H1 (cell line): ENCODE data around the gene PTPN3. TPM values are rescaled to one million over a fixed set of nuclear protein-coding genes. Genes with fewer than 3 reads are reported as not detected.

ENCODE experiments used
- CTCF ChIA-PET: fragments of 300-600 bp; sonication (Branson Sonifier 250); formaldehyde crosslinking; loops from one replicate; lab custom pipeline; 2021; ENCODE audit not compliant: partially characterized antibody; lab: Charles Lee
- POLR2A ChIA-PET: fragments of 300-600 bp; sonication (Branson Sonifier 250); formaldehyde crosslinking; loops from one replicate; lab custom pipeline; 2021; ENCODE audit warnings: inconsistent platforms; ENCODE audit not compliant: partially characterized antibody; lab: Charles Lee
- DNase-seq, 2 experiments: peaks; one replicate each; pipeline versions ENCODE4 v3.0.0 to v3.0.0-alpha.2; 2010 to 2022; ENCODE audit warnings: low spot score in 2 of 2, low read depth in 1 of 2, mixed read lengths in 1 of 2
- FAIRE-seq: peaks from 2 replicates; lab custom pipeline; 2011; peaks lifted over from hg19 to GRCh38; lab: Jason Lieb, UNC
- H2AFZ ChIP-seq: 2 replicates; pipeline ENCODE4 v1.8.1; 2012; ENCODE audit warnings: low read length, inconsistent platforms
- H2AK5ac ChIP-seq: 2 replicates; pipeline ENCODE4 v1.6.1; 2013; ENCODE audit warnings: low read depth, low read length
- H2BK120ac ChIP-seq: replicated peaks from 2 replicates; pipeline ENCODE3; 2013; ENCODE audit warnings: low read depth, low read length, inconsistent platforms
- H2BK12ac ChIP-seq: 2 replicates; pipeline ENCODE4 v1.6.1; 2013; ENCODE audit warnings: low read depth, low read length
- H2BK15ac ChIP-seq: 2 replicates; pipeline ENCODE4 v1.6.1; 2013; ENCODE audit warnings: low read length
- H2BK20ac ChIP-seq: 2 replicates; pipeline ENCODE4 v1.6.1; 2013; ENCODE audit warnings: low read length
- H2BK5ac ChIP-seq: 2 replicates; pipeline ENCODE4 v1.6.1; 2013; ENCODE audit warnings: low read depth, low read length
- H3K14ac ChIP-seq: 2 replicates; pipeline ENCODE4 v1.6.1; 2013; ENCODE audit warnings: inconsistent platforms; ENCODE audit not compliant: insufficient read length
- H3K18ac ChIP-seq: 2 replicates; pipeline ENCODE4 v1.6.1; 2013; ENCODE audit warnings: low read length; ENCODE audit errors: extremely low read depth
- H3K23ac ChIP-seq: 2 replicates; pipeline ENCODE4 v1.6.1; 2013; ENCODE audit warnings: inconsistent platforms; ENCODE audit not compliant: insufficient read length
- H3K23me2 ChIP-seq: 2 replicates; pipeline ENCODE4 v1.6.1; 2013; ENCODE audit warnings: low read depth, low read length
- H3K27ac ChIP-seq: 2 replicates; pipeline ENCODE4 v1.6.1; 2011; ENCODE audit warnings: low read depth, low read length, inconsistent platforms
- H3K27me3 ChIP-seq, 4 experiments: replicated peaks in 1 of 4; 1 replicate in 1 of 4; 2 replicates in 3 of 4; pipeline versions ENCODE4 v1.6.1 to v1.8.1; 2011 to 2013; ENCODE audit warnings: low read length in 3 of 4, mild to moderate bottlenecking in 3 of 4, inconsistent platforms in 2 of 4, mixed read lengths in 2 of 4, moderate library complexity in 1 of 4; ENCODE audit not compliant: control insufficient read depth in 3 of 4, insufficient read depth in 3 of 4; ENCODE audit errors: extremely low read depth in 1 of 4
- H3K36me3 ChIP-seq, 4 experiments: 2 replicates each; pipeline versions ENCODE4 v1.6.1 to v1.8.1; 2011 to 2013; ENCODE audit warnings: mild to moderate bottlenecking in 4 of 4, low read length in 3 of 4, moderate library complexity in 2 of 4, control low read depth in 1 of 4, inconsistent platforms in 1 of 4; ENCODE audit not compliant: insufficient read depth in 4 of 4, control insufficient read depth in 2 of 4
- H3K4ac ChIP-seq: replicated peaks from 2 replicates; pipeline ENCODE3; 2013; ENCODE audit warnings: low read length, low read depth, mixed read lengths, inconsistent platforms; ENCODE audit not compliant: insufficient read length
- H3K4me1 ChIP-seq, 4 experiments: replicated peaks in 1 of 4; 1 replicate in 1 of 4; 2 replicates in 3 of 4; pipeline versions ENCODE4 v1.6.1 to v1.8.1; 2011 to 2013; ENCODE audit warnings: low read length in 3 of 4, inconsistent platforms in 2 of 4, mixed read lengths in 1 of 4; ENCODE audit not compliant: insufficient read depth in 4 of 4, control insufficient read depth in 3 of 4
- H3K4me2 ChIP-seq, 2 experiments: 2 replicates each; pipeline versions ENCODE4 v1.6.1 to v1.8.1; 2011 to 2013; ENCODE audit warnings: low read depth in 2 of 2, low read length in 2 of 2, control low read depth in 1 of 2, inconsistent platforms in 1 of 2, mild to moderate bottlenecking in 1 of 2; ENCODE audit not compliant: insufficient read depth in 1 of 2
- H3K4me3 ChIP-seq, 4 experiments: fragments of 200-600, 300-600 bp in 1 of 4; sonication (generic), shearing (Covaris generic), sonication (Bioruptor Twin) in 1 of 4; 2 replicates each; pipeline versions ENCODE4 v1.5.1 to v1.8.1; 2011 to 2016; ENCODE audit warnings: low read length in 4 of 4, low read depth in 3 of 4, control low read depth in 2 of 4, inconsistent platforms in 2 of 4, mild to moderate bottlenecking in 2 of 4, mixed read lengths in 1 of 4, moderate library complexity in 1 of 4; ENCODE audit not compliant: insufficient read depth in 2 of 4; ENCODE audit errors: extremely low read depth in 1 of 4
- H3K56ac ChIP-seq: replicated peaks from 2 replicates; pipeline ENCODE3; 2013; ENCODE audit warnings: low read depth, mild to moderate bottlenecking, mixed read lengths, low read length, inconsistent platforms; ENCODE audit not compliant: insufficient read length
- H3K79me1 ChIP-seq: 2 replicates; pipeline ENCODE4 v1.6.1; 2013; ENCODE audit warnings: low read depth, low read length, control low read depth
- H3K79me2 ChIP-seq, 2 experiments: 2 replicates each; pipeline versions ENCODE4 v1.6.1 to v1.8.1; 2012 to 2013; ENCODE audit warnings: low read length in 2 of 2, mild to moderate bottlenecking in 2 of 2, inconsistent platforms in 1 of 2; ENCODE audit not compliant: insufficient read depth in 2 of 2, control insufficient read depth in 1 of 2
- H3K9ac ChIP-seq, 4 experiments: replicated peaks in 1 of 4; 1 replicate in 1 of 4; 2 replicates in 3 of 4; pipeline versions ENCODE4 v1.6.1 to v1.8.1; 2011 to 2013; ENCODE audit warnings: low read depth in 3 of 4, low read length in 3 of 4, control low read depth in 2 of 4, mild to moderate bottlenecking in 2 of 4, moderate library complexity in 2 of 4, inconsistent platforms in 1 of 4; ENCODE audit errors: extremely low read depth in 1 of 4
- H3K9me3 ChIP-seq, 2 experiments: 2 replicates each; pipeline versions ENCODE4 v1.6.1 to v1.8.1; 2012 to 2013; ENCODE audit warnings: mild to moderate bottlenecking in 2 of 2, moderate library complexity in 2 of 2, control low read depth in 1 of 2, inconsistent platforms in 1 of 2, low read depth in 1 of 2, low read length in 1 of 2, mixed read lengths in 1 of 2; ENCODE audit not compliant: insufficient read depth in 2 of 2
- H4K20me1 ChIP-seq, 2 experiments: replicated peaks in 1 of 2; 2 replicates each; pipeline versions ENCODE3 to v1.8.1; 2011 to 2013; ENCODE audit warnings: inconsistent platforms in 2 of 2, low read length in 2 of 2, mild to moderate bottlenecking in 1 of 2; ENCODE audit not compliant: insufficient read depth in 2 of 2, control insufficient read depth in 1 of 2
- H4K5ac ChIP-seq: 2 replicates; pipeline ENCODE4 v1.6.1; 2013; ENCODE audit warnings: low read length, low read depth, mixed read lengths, inconsistent platforms; ENCODE audit not compliant: insufficient read length
- H4K8ac ChIP-seq: 2 replicates; pipeline ENCODE4 v1.8.0; 2013; ENCODE audit warnings: mild to moderate bottlenecking, moderate library complexity, low read length, inconsistent platforms; ENCODE audit not compliant: insufficient read depth; ENCODE audit errors: extremely low read depth
- H4K91ac ChIP-seq: replicated peaks from 2 replicates; pipeline ENCODE3; 2013; ENCODE audit warnings: low read length, mixed read lengths, inconsistent platforms; ENCODE audit not compliant: insufficient read length
- ASH2L ChIP-seq: fragments of 200-600, 300-600 bp; sonication (generic); IDR thresholded peaks from one replicate; pipeline ENCODE4 v1.7.1; 2017; ENCODE audit warnings: low read length
- CBX5 ChIP-seq: fragments of 300-800, 300-1000 bp; sonication (generic); IDR thresholded peaks from 2 replicates; pipeline ENCODE4 v1.7.1; 2016; ENCODE audit warnings: antibody characterized with exemption, low read length, low read depth
- CHD1 ChIP-seq: IDR thresholded peaks from 2 replicates; pipeline ENCODE4 v1.6.1; 2012; ENCODE audit warnings: low read depth, low read length, improper control_type of control experiment
- FOSL1 ChIP-seq: IDR thresholded peaks from 2 replicates; pipeline ENCODE4 v1.6.1; 2011; ENCODE audit warnings: mild to moderate bottlenecking, low read depth, low read length, moderate library complexity; ENCODE audit not compliant: insufficient read depth
- RAD21 ChIP-seq, 2 experiments: IDR thresholded peaks in 1 of 2; conservative IDR thresholded peaks in 1 of 2; 2 replicates each; pipeline ENCODE4 v1.6.1; 2011; ENCODE audit warnings: low read depth in 2 of 2, low read length in 2 of 2, improper control_type of control experiment in 1 of 2, inconsistent platforms in 1 of 2, mild to moderate bottlenecking in 1 of 2, moderate library complexity in 1 of 2
- SIX5 ChIP-seq: IDR thresholded peaks from 2 replicates; pipeline ENCODE4 v1.6.1; 2011; ENCODE audit warnings: mild to moderate bottlenecking, low read depth, low read length
- TEAD4 ChIP-seq: IDR thresholded peaks from 2 replicates; pipeline ENCODE4 v1.6.1; 2012; ENCODE audit warnings: low read depth, low read length, inconsistent platforms, mixed read lengths
- YY1 ChIP-seq: IDR thresholded peaks from 2 replicates; pipeline ENCODE4 v1.6.1; 2011; ENCODE audit warnings: low read depth, mild to moderate bottlenecking, low read length
- ZNF274 ChIP-seq: IDR thresholded peaks from 2 replicates; pipeline ENCODE4 v1.7.0; 2012; ENCODE audit warnings: low read length, borderline replicate concordance; ENCODE audit errors: extremely low read depth
- WGBS, 2 experiments: shearing (Covaris generic) in 1 of 2; methylation state at CpG; one replicate each; pipeline versions ENCODE4 v1.1.6 to v1.1.7; 2013 to 2015; ENCODE audit warnings: low lambda C conversion rate in 2 of 2, mixed read lengths in 2 of 2, inconsistent platforms in 1 of 2, low coverage in 1 of 2, missing lambda C conversion rate in 1 of 2; ENCODE audit not compliant: insufficient replicate concordance in 2 of 2, insufficient coverage in 1 of 2, insufficient read length in 1 of 2; ENCODE audit errors: extremely low coverage in 1 of 2, missing lambda C conversion rate in 1 of 2; 5-methylcytosine and 5-hydroxymethylcytosine counted together
- polyA plus RNA-seq, 7 experiments: library from polyadenylated mRNA; depleted of rRNA in 3 of 7; stranded (reverse) in 5 of 7; unstranded in 2 of 7; fragments of >200 nt in 5 of 7; fragments of 200-250 nt in 2 of 7; gene quantifications; 1 replicate in 5 of 7; 2 replicates in 1 of 7; 4 replicates in 1 of 7; pipeline versions ENCODE4 v1.2.1 to v1.2.3, GENCODE V29; 2011 to 2013; ENCODE audit warnings: missing spikeins in 2 of 7, mixed read lengths in 2 of 7
- total RNA-seq: library from RNA; stranded (reverse); fragmentation: NEBNext Ultra II Directional; extraction: Animal tissue kit (Norgen Biotek cat#: 25700); gene quantifications from 2 replicates; pipeline ENCODE4 v1.2.1, GENCODE V29; 2021
- TF ChIP-seq, protein P1 (sequence below), 3 experiments: IDR thresholded peaks; 1 replicate in 2 of 3; 2 replicates in 1 of 3; pipeline versions ENCODE4 v1.5.1 to v1.6.1; 2011; ENCODE audit warnings: low read length in 3 of 3, mild to moderate bottlenecking in 3 of 3, inconsistent platforms in 2 of 3, low read depth in 1 of 3, moderate library complexity in 1 of 3; ENCODE audit not compliant: insufficient read depth in 1 of 3; ENCODE audit errors: control extremely low read depth in 1 of 3

The PTPN3 gene
- total and polyA plus RNA-seq, 2 of the 8 experiments (the other 6 are each of a cell fraction or from before 2014, with no cell fraction given) = 2.9 to 3.7 TPM

GRCh38 chr9:109411798-109412352 lies 86.2 kb downstream of the PTPN3 start:
- H4K8ac ChIP-seq = no peak overlapping the region
- no peak for FAIRE-seq
- no peak overlapping the region for H3K14ac ChIP-seq
- H4K5ac ChIP-seq = no peak overlapping the region
- H3K4me3 ChIP-seq = no peak overlapping the region
- CTCF ChIA-PET = interaction anchor here (0.6 to 5.7 kb wide), 43 partner anchors 9 to 383 kb away, joined by 3 to 80 read pairs (median 5); no protein-coding TSS in a partner anchor
- H3K23me2 ChIP-seq = no peaks in the 10 kb centered on the region
- H2BK5ac ChIP-seq = no peak overlapping the region
- no peaks in the 10 kb centered on the region for H3K79me1 ChIP-seq
- H3K27ac ChIP-seq = no peak overlapping the region
- H4K91ac ChIP-seq = no peak overlapping the region
- POLR2A ChIA-PET = interaction anchor here (0.6 to 1.2 kb wide), 4 partner anchors 11 to 656 kb away, joined by 3 to 5 read pairs (median 3); no protein-coding TSS in a partner anchor
- H2AK5ac ChIP-seq = no peak overlapping the region; the same call in 1 of the 2 replicates
- H3K18ac ChIP-seq = no peak overlapping the region
- H3K9me3 ChIP-seq = no peaks in the 10 kb centered on the region
- no peak overlapping the region for H3K56ac ChIP-seq
- H3K23ac ChIP-seq = no peak overlapping the region
- H3K4me2 ChIP-seq = no peak overlapping the region
- no peak for TF ChIP-seq TEAD4
- TF ChIP-seq CBX5 = no peak
- no peak for TF ChIP-seq ASH2L
- no peak for TF ChIP-seq CHD1
- TF ChIP-seq SIX5 = no peak
- TF ChIP-seq, protein P1, sequence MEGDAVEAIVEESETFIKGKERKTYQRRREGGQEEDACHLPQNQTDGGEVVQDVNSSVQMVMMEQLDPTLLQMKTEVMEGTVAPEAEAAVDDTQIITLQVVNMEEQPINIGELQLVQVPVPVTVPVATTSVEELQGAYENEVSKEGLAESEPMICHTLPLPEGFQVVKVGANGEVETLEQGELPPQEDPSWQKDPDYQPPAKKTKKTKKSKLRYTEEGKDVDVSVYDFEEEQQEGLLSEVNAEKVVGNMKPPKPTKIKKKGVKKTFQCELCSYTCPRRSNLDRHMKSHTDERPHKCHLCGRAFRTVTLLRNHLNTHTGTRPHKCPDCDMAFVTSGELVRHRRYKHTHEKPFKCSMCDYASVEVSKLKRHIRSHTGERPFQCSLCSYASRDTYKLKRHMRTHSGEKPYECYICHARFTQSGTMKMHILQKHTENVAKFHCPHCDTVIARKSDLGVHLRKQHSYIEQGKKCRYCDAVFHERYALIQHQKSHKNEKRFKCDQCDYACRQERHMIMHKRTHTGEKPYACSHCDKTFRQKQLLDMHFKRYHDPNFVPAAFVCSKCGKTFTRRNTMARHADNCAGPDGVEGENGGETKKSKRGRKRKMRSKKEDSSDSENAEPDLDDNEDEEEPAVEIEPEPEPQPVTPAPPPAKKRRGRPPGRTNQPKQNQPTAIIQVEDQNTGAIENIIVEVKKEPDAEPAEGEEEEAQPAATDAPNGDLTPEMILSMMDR (IDR thresholded peaks at IDR 0.05; ENCODE audit: control extremely low read depth in 1 of 3, insufficient read depth in 1 of 3, low read depth in 1 of 3, low read length in 3 of 3) = peak in 2 of 3 experiments; percentile 79 to 89; a peak in 3 of 4 replicates
- no peak for TF ChIP-seq ZNF274
- TF ChIP-seq RAD21 (IDR thresholded peaks at IDR 0.05 in 1 of 2, conservative IDR thresholded peaks at IDR 0.05 in 1 of 2; ENCODE audit: low read depth in 2 of 2, low read length in 2 of 2) = peak; percentile 63 to 79
- TF ChIP-seq YY1 = no peak
- TF ChIP-seq FOSL1 = no peak
- TF ChIP-seq, all 59 proteins: peak for 2
- Histone ChIP-seq H4K20me1 (no peaks in the 10 kb centered on the region), H2BK12ac (no peak overlapping the region), H2BK15ac (peak overlapping the region; percentile 92; the same call in 1 of the 2 replicates), H3K4ac (no peak overlapping the region), H2AFZ (no peak overlapping the region), H3K4me1 (peaks cover 5 to 15% (median 12%) of the 10 kb centered on the region in 4 experiments; a peak in 5 of 7 replicates), H3K9ac (no peak overlapping the region), H3K36me3 (no peaks in the 10 kb centered on the region), H2BK120ac (no peak overlapping the region), H3K27me3 (no peaks in the 10 kb centered on the region), H3K79me2 (no peaks in the 10 kb centered on the region), H2BK20ac (no peak overlapping the region)
- WGBS, 2 experiments = 72% methylated on average over 5 of the region's 5 CpGs; no CpG with 5 or more reads in 1 of the 2 experiments
- no peak for DNase-seq
